Measurements from ENCODE around the gene LAGE3. TPM values are rescaled to one million over a fixed set of nuclear protein-coding genes. Genes with fewer than 3 reads are reported as not detected.

The LAGE3 gene
- total RNA-seq, 4 donors from 2014 or later = 4.7 to 19.4 (median 13.1) TPM; not detected in 1

- no peaks in the 10 kb centered on the region for H3K9me3 ChIP-seq
- peak overlapping the region; percentile 93 to 97 for H3K27ac ChIP-seq
- no peak for TF ChIP-seq CTCF (IDR thresholded peaks at IDR 0.05)
- TF ChIP-seq POLR2A (IDR thresholded peaks at IDR 0.05) = no peak
- intact Hi-C loops (cut with DNase I; ENCODE audit: low total_unique reads) = no loop called here
- no peaks in the 10 kb centered on the region for H3K4me1 ChIP-seq
- no peaks in the 10 kb centered on the region for H3K27me3 ChIP-seq
- peak; percentile 46 to 49 for DNase-seq
- H3K36me3 ChIP-seq = no peaks in the 10 kb centered on the region
- peak overlapping the region; percentile 15 to 32 for H3K4me3 ChIP-seq
Measured at GRCh38 chrX:154517101-154517781, 38.2 kb upstream of the LAGE3 start.

- Histone ChIP-seq H3K4me3 (peak overlapping the region; percentile 15 to 32), H3K4me1 (no peaks in the 10 kb centered on the region), H3K36me3 (no peaks in the 10 kb centered on the region), H3K27me3 (no peaks in the 10 kb centered on the region), H3K27ac (peak overlapping the region; percentile 93 to 97), H3K9me3 (no peaks in the 10 kb centered on the region)
- intact Hi-C loops (cut with DNase I; ENCODE audit: low total_unique reads) = no loop called here
- TF ChIP-seq POLR2A (IDR thresholded peaks at IDR 0.05) (no peak), CTCF (IDR thresholded peaks at IDR 0.05) (no peak)
- peak in 1 of 2 donors; percentile 86 for DNase-seq
Measured at GRCh38 chrX:154516656-154517100, 37.6 kb upstream of the LAGE3 start.

- intact Hi-C loops (cut with DNase I; ENCODE audit: low total_unique reads) = no loop called here
- Histone ChIP-seq H3K27ac (peak within 1 kb of the TSS; percentile 93 to 97), H3K4me1 (no peaks in the 10 kb centered on the region), H3K36me3 (no peaks in the 10 kb centered on the region), H3K4me3 (peak within 1 kb of the TSS; percentile 55 to 61), H3K9me3 (no peaks in the 10 kb centered on the region), H3K27me3 (no peaks in the 10 kb centered on the region)
- DNase-seq = peak; percentile 94
- peak in 1 of 4 experiments; percentile 2 for TF ChIP-seq CTCF (IDR thresholded peaks at IDR 0.05)
- peak; percentile 59 to 94 for TF ChIP-seq POLR2A (IDR thresholded peaks at IDR 0.05)
Measured at GRCh38 chrX:154515966-154516655, 37.0 kb upstream of the LAGE3 start, which contains the start of gene FAM3A. FAM3A (minus strand) TSS chrX:154516232; CDS start chrX:154515772, 460 bp downstream.

DNA sequence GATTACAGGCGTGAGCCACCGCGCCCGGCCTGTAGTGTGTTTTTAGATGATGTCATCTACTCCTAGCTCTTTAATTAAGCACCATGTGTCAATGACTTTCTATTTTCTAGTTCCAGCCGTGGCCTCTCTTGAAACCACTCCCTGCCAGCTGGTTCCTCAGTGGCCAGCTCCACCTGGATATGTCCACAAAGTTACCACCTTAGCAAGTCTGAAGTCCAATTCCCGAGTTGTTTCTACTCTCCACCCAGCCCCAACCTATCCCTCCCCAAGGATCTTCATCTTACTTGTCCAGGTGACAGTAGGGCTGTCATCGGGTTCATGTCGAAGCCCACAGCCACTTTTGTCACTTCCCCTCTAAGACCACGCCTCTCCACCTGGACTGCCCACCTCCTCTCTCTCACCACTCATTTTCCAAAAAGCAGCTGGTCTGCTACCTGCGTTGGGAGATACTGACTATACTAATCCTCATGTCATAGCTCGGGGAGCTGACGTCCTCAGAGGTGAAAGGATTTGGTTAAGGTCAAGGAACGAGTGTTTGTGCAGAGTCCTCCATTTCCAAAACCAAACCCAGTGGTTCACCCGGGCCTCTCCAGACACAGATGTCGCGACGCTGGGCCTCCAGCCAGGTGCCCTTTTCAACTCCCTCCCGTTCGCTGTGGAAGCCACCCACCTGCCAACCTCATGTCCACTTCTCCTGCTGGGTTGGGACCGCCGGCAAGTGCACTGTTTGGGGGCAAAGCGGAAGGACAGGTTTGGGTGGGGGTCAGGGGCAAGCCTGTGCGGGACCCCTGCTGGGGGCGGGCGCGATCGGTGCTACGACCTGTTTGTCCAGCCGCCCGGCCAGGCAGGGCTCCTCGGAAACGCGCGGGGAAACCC lies 36.2 kb upstream of the LAGE3 start:
- DNase-seq = no peak
- Histone ChIP-seq H3K9me3 (no peaks in the 10 kb centered on the region), H3K4me1 (no peaks in the 10 kb centered on the region), H3K4me3 (peak overlapping the region; percentile 55 to 61), H3K27me3 (no peaks in the 10 kb centered on the region), H3K27ac (peak overlapping the region; percentile 84 to 97), H3K36me3 (no peaks in the 10 kb centered on the region)
- intact Hi-C loops (cut with DNase I; ENCODE audit: low total_unique reads) = no loop called here
- TF ChIP-seq POLR2A (IDR thresholded peaks at IDR 0.05) (no peak), CTCF (IDR thresholded peaks at IDR 0.05) (no peak)
